HG03103 (cell line): ENCODE data around the gene APP.
"Not testable (repeated sequence)": the region's sequence is repeated elsewhere in the genome, so short reads cannot be mapped to it uniquely, and the experiment has no call there.

Source experiments
- ATAC-seq: cut with Tn5 transposase; IDR thresholded peaks from one replicate; pipeline ENCODE4 v1.9.1; 2021; ENCODE audit warnings: low read depth; ENCODE audit not compliant: unreplicated experiment

Gene APP

DNA sequence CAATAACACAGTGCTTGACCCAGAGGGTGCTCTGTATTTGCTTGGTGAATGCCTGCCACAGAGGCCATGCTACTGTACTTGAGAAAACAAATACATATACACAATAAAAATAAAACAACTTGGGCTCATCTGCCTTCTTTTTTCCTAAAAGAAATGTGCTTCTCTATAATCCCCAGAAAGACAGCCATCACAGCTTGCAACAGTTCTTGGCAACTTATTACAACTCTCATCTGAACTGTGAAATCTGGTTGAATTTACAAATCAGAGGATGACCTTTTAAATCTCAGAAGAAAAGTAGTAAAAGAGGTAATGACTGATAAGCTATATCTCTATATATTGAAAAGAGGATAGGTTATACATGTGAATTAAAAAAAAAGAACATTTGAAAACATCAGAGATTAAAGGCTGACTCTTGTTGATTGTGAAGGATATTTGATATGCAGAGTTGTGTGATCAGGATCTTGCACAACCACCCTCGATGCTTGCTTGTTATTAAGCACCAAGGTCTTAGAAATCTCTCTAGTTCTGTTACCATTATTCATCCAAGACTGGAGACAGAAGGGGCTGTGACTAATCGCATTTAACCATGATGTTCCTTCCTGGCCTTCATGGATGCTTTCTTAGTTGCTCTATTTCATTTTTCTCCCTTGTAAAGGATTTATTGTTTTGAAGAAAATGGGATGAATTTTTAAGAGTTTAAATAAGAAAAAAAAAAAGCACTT is 213.4 kb downstream of the APP start:
- no peak for ATAC-seq

- no peak for ATAC-seq
Measured at GRCh38 chr21:25955646-25956045, 214.9 kb downstream of the APP start.

DNA sequence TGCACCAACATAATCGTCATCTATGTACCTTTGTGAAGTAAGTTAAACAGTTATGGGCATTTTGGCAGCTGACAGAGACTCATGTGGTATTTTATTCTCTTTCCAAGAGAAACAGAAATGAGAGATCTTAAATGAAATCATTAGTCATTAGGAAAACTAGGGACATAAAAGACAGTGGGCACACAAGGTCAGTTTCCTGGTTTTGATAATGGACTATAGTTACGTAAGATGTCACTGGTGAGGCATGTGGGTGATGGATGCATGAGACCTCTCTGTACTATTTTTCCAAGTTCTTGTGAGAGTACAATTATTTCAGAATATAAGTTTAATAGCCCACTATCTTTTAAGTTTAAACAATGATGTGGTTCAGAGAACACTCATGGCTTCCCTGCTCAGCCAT is 216.9 kb downstream of the APP start:
- no peak for ATAC-seq

DNA sequence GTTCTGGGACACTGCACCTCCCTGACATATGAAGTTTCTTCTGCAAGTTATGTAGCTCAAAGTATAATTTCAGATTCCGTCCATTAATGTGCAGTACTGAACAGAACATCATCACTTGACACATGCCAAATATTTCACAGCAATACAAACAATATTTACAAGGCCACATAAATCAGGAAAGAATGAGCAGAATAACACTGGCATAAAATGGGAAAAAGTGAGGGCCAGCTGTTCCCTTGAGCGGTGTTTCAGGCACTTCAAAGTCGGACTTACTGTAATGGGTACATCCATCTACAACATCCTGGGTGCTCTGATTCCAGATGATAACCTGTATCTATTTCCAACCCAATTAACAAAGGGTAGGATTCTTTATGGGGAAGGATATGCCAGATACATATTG is 217.4 kb downstream of the APP start:
- ATAC-seq = no peak

DNA sequence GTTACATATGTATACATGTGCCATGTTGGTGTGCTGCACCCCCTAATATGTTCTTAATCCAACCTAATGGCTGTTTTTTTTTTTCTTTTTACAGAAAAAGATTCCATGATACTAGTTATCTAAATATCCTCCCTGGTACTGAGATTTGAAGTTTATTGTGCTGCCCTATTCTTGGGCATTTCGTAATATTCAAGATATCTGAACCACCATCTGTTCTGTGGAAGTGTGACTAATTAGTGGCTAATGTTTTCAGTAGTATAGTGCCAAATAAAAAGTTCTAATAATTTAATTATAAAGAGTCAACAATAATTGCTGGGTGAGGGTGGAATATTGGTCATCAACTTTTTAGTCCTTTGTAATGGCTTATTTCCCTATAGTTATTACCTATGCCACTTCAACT is 218.3 kb downstream of the APP start:
- no peak for ATAC-seq

DNA sequence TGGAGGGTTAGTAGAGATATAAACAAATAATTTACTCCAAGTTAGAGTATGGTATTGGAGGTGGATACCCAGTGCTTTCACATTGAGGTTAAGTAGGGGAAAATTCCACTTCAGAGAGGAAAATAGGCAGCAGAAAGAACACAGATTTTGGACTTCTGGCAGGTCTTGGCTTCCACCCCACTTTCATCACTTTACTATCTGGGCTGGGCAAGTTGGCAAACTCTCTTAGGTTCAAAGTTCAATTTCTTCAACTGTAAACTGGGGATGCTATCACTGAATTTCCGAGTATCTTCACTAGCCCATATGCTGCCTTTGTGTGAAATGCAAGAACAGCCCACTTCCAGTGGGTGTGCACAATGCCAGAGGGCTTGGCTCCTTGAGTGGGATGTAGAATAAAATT is 220.9 kb downstream of the APP start:
- no peak for ATAC-seq

- ATAC-seq = no peak
Measured at GRCh38 chr21:25944672-25945213, 225.8 kb downstream of the APP start.

DNA sequence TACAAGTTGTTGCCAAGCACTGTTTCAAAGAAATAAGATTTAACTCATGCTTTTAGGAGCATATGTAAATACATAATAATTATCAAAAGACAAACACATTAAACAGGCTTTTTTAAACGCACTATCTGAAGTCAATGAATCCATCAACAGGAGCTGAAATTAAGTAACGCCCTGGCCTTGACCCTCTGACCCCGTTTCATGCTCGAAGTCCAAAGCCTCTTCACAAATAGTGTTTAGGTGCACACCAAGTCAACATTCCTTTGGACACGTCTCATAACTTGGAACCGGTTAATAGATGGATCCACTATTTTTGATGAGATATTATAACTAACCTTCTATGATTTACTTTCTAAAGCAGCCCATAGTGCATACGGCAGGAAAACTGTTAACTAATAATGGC is 226.5 kb downstream of the APP start:
- no peak for ATAC-seq

DNA sequence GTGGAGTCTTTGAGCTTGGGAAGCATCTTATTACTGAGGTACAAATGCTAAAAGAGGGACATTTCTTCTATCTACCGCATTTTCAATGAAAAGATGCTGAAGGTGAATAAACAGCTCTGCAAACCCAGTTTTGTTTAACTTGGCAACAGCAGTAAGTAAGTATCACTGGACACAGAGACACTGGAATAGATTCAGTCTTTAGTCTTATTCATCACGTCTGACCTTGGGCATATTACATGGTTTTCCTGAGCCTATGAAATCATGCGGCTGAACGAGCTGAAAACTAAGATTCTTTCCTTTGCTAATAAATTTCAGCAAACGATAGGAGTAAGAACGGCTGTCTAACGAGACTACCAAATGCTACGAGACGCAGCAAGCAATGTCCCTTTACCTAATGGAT is 228.4 kb downstream of the APP start:
- ATAC-seq = no peak

DNA sequence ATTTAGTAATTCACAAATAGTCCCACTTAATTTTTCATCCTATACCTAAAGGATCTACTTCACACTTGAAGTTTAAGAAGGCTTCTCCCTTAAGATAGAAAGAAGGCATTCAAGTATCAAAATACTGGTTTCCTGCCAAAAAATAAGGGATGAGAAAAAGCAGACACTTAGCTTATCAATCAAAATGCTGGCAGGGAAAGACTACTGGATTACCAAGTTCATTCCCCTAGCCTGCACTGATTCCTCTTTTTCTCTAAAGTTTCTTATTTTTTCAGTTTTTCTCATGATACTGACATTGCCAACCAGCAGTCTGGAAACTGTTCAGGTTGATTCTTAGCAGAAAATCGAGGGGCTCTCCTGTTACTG is 231.2 kb downstream of the APP start:
- ATAC-seq = no peak

DNA sequence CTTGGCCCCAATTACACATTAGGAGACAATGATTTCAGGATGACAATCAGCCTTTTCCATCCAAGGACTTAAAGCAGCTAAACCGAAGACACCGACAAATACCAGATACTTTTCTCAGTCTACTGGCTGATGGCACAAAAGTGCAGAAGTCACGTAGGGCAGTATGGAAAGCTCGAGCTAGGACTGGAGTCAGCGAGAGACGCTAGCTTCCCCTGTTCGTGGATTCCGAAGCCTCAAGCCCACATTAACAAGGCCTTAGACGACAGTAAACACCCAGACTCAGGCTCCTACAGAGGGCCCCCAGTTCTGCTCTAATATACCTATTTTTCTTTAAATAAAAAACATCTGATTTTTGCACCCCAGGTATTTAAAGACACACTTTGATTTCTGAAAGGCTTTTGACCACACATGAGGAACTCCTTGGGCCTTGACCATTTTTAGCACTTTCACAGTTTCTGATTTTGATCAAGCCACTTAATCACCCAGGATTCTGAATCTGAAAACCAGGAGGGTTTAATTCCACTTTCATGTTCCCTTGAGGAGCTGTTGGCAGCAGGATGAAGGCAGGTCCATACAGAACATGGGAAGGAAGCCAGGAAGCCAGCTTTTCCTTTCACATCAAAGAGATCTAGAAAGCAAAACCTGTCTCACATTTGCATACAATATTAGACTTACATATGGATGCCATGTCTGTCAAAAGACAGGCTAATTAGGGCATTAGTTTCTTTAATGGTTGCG is 231.7 kb downstream of the APP start:
- no peak for ATAC-seq

DNA sequence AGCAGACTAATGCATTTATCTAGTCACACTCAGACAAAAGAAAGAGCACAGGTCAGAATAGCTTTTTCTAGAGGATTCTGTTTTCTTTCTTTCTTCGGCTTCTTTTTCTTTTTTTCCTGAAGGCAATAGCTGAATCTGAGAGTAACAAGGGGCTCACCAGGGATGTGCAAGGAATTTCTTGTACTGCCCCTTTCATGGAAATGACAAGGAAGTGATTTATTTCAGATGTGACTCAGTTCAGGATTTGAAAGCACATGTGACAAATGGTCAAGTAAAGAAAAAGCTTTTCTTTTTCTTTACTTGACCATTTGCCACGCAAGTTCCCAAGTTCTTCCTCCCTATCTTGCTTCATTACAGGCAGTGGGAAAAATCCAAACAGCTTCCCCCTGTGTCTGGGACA is 233.8 kb downstream of the APP start:
- ATAC-seq = no peak

GRCh38 chr21:25934771-25935224 is 235.8 kb downstream of the APP start:
- peak; percentile 69 for ATAC-seq

DNA sequence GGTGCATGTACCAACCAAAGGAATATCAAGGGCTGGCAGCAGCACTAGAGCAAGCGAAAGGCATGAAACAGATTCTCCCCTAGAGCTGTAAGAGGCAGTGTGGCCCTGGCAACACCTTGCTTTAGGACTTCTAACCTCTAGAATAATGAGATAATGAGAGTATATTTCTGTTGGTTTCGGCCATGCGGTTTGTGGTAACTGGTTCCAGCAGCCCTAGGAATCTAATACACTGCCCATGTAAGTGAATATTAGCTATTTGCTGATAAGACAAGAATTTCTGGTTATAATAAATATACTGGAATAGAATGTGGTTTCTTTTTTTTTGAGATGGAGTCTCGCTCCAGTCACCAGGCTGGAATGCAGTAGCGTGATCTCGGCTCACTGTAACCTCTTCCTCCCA is 236.4 kb downstream of the APP start:
- no peak for ATAC-seq

- ATAC-seq = no peak
Measured at GRCh38 chr21:25931765-25932164, 238.8 kb downstream of the APP start.

GRCh38 chr21:25929856-25930520 is 240.6 kb downstream of the APP start:
- ATAC-seq = no peak

DNA sequence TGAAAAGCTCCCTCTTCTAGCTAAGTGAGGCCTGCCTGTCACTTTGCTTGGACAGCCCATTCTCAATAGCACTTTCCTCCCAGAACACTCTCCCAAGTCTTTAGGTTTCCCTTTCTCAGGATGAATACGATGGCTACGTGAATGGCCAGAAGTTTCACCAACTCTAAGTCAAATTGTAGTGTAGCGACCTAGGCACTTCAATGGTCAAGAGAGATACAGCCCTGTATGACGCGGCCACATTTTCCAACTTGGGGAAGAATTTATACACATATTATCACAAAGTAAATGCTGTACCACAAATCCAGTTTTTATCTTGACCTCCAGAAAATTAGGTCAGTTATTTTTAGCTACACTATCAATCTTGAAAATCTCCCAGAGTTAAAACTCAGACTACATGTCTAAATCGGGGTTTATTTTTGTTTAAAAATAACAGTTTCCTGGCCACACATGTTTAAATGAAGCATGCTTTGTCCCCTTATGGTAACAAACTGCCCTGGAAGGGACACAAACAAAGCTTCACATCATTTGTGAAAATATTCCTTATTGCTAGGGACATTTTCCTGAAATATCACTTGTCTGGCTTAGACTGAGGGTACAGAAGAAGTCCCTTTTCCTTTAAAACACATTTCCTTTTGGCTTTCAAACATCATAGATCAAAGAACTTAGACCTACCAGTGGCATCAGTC is 243.2 kb downstream of the APP start:
- ATAC-seq = no peak

DNA sequence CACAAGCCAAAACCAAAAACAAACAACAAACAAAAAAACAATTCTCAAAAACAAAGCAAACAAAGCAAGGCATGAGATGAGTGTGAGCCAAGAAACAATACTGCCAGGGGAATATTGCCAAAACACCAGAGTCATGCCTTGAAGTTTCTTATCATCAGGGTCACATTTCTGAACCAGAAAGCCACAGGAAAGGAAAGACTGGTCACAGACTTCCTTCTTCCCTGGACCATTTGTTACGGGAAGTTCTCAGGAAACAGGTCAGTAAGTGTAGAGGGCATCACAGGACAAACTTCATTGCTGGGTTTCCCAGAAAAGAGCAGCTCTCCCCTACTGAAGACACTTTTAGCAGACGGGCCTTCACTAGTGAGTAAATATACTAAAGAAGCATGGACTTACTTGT is 244.6 kb downstream of the APP start:
- ATAC-seq = no peak

DNA sequence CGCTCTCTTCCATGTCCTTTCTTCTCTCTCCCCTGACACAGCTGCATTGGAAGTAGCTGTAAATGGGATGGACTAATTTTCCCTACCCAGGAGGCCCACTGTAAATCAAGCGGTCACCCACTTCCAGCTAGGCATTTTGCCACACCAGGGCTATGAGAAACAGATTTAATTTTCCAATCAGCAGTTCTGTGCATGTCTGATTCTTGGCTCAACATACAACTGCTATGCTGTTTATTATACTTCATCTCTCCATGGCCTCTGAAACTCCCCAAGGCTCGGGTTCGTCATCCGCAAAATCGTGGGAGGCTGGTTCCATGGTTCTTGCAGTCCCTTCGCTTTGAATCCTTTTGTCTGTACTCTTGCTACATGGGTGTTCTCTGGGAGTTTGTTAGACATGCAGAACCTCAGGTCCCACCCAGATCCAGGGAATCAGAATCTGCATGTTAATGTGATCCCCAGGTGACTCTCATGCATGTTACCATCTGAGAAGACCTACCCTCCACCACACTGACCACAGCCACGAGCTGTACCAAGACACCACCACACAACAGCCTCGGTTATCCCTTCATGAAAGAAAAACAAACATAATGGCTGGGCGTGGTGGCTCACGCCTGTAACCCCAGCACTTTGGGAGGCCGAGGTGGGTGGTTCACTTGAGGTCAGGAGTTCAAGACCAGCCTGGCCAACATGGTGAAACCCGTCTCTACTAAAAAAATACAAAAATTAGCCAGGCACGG is 245.3 kb downstream of the APP start:
- ATAC-seq = no peak

DNA sequence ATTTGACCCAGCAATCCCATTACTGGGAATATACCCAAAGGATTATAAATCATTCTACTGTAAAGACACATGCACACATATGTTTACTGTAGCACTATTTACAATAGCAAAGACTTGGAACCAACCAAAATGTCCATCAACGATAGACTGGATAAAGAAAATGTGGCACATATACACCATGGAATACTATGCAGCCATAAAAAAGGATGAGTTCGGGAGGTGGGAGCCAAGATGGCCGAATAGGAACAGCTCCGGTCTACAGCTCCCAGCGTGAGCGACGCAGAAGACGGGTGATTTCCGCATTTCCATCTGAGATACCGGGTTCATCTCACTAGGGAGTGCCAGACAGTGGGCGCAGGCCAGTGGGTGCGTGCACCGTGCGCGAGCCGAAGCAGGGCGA is 252.4 kb downstream of the APP start:
- ATAC-seq = not testable (repeated sequence)
